Erythroblast (primary cell): Measurements from ENCODE around the gene BTBD17.

ENCODE experiments used
- DNase-seq, 2 experiments: peaks; one replicate each; lab custom pipeline; 2025; lab: John Stamatoyannopoulos, UW
- GATA1 ChIP-seq: IDR thresholded peaks from 2 replicates; pipeline ENCODE4 v1.6.1; 2011; ENCODE audit warnings: low read depth, mild to moderate bottlenecking, control low read depth, low read length, moderate library complexity
- POLR2A ChIP-seq: IDR thresholded peaks from 2 replicates; pipeline ENCODE4 v1.6.1; 2011; ENCODE audit warnings: mild to moderate bottlenecking, low read length

The BTBD17 gene

GRCh38 chr17:74362069-74362405, 369 bp upstream of the BTBD17 start:
- TF ChIP-seq POLR2A (no peak), GATA1 (no peak)
- DNase-seq, result no peak

DNA sequence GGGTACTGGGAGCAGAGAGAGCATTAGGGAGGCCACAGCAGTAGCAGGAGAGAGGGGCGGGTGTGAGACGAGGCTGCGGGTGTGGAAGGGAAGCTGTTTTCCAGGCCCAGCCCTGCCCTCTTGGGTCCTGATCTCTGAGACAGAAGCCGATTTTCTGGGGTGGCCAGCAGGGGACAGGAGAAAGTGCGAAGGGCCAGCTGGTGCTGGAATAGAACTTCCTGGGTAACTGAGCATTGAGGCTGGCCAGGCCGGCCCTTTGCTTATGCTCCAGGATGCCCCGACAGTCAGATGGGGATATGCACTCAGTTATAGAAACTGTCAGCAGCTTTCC, 804 bp downstream of the BTBD17 start:
- no peak for TF ChIP-seq GATA1
- no peak for TF ChIP-seq POLR2A
- DNase-seq, result no peak

DNA sequence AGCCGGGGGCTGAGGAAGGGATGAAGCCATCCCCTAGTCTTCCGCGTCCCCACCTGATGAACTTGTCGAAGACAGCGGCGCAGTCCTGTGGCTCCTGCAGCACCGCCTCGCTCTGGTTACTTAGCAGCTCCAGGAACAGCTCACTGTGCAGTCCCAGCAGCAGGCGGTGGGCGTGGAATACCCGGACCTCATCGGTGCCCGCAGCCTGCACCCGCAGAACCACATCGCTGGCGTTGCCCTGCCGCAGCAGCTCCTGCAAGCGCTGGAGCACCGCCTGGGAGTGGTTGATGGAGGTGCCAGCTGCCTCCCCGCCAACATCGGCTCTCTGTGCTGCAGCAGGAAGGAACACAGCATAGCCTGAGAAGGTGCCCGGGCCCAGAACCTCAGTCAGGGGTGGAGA, 1.8 kb downstream of the BTBD17 start:
- no peak for DNase-seq
- no peak for TF ChIP-seq GATA1
- no peak for TF ChIP-seq POLR2A

- no peak for TF ChIP-seq POLR2A
- no peak for TF ChIP-seq GATA1
- no peak for DNase-seq
Observed at GRCh38 chr17:74358697-74359096, 3.0 kb downstream of the BTBD17 start.

- TF ChIP-seq POLR2A, result no peak
- no peak for TF ChIP-seq GATA1
- no peak for DNase-seq
Observed at GRCh38 chr17:74357466-74357809, 4.2 kb downstream of the BTBD17 start.

- DNase-seq, result peak; percentile 22 to 34
- TF ChIP-seq GATA1, result no peak
- no peak for TF ChIP-seq POLR2A
Observed at GRCh38 chr17:74356646-74357465, 4.8 kb downstream of the BTBD17 start.

DNA sequence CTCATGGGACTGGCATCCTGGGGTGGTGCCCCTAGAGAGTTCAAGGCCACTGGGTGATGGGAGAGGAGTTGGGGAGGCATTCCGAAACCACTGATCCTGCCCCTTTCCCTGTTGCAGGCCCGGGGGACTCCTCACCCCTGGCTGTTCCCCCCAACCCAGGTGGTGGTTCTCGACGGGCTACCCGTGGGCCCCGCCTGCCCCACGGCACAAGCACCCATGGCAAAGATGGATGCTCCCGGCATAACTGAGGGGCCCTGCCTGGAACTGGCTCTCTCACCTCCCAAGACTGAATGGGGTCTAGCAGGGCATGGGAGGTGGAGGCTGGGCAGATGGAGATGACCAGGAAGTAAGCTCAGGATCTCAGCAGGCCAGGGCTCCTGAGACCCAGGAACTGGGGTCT, 6.6 kb downstream of the BTBD17 start:
- no peak for DNase-seq
- no peak for TF ChIP-seq GATA1

DNA sequence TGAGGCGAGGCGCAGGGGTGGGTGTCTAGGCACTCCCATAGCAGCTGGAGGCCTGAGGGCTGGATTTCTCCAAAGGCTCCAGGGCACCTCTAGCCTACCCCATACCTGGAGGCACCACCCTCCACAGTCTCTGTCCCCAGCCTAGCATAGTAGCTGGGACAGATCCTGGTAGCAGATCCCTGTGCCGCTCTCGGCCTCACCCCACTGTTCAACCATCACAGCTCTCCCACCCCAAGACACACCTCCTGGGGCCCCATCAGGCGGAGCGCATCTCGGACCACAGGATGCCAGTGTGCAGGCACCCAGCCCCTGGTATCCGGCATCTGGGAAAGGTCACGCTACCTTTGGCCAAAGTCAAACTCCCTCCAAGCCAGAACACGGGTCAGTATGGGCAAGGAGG, 7.1 kb downstream of the BTBD17 start:
- no peak for DNase-seq
- TF ChIP-seq GATA1 (no peak), POLR2A (no peak)

- TF ChIP-seq GATA1, result no peak
- no peak for TF ChIP-seq POLR2A
- DNase-seq, result peak; percentile 75 to 77
Observed at GRCh38 chr17:74354123-74354522, 7.5 kb downstream of the BTBD17 start.

DNA sequence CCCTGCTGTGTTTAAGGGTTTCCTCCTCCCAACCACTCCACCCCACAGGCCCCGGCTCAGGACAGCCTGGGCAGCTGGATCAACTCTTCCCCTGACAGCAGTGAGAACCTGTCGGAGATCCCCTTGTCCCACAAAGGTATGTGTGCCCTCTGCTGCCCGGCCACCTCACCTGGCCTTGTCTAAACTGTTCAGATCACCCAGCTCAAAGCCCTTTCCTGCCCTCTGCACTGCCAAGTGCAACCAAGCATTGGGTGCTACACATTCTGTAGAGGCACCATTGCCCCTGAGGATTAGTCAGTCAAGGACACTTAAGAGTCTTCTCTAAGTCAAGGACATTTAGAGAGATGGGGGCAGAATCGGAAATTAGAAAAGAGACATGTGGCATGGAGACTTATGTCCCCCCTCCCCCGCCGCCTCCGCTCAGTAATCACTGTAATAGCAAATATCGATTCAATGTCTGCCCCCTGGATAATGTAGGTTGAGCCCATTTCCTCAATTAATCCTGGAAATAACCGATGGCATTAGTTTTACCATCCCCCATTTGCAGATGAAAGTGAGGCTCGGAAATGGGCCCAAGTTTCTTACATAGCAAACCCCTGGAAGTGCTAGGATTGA, 8.1 kb downstream of the BTBD17 start:
- no peak for TF ChIP-seq GATA1
- no peak for DNase-seq

GRCh38 chr17:74351552-74352210, 10.0 kb downstream of the BTBD17 start:
- TF ChIP-seq GATA1 (no peak), POLR2A (no peak)
- peak; percentile 12 to 16 for DNase-seq

DNA sequence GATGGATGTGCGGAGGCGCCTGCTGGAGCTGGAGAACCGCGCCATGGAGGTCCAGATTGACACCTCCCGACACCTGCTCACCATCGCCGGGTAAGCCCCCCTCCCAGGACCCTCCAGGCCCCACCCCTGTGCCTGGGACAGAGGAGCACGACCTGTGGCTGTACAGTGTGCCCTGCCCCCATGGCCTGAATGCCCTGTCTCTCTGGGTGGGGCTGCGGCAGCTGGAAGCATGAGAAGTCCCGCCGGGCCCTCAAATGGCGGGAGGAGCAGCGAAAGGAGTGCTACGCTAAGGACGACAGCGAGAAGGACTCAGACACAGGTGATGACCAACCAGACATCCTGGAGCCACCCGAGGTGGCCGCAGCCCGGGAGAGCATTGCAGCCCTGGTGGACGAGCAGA, 11.2 kb downstream of the BTBD17 start:
- no peak for DNase-seq
- no peak for TF ChIP-seq GATA1
- no peak for TF ChIP-seq POLR2A

GRCh38 chr17:74349120-74349519, 12.5 kb downstream of the BTBD17 start:
- DNase-seq, result no peak
- TF ChIP-seq GATA1 (no peak), POLR2A (no peak)

GRCh38 chr17:74347646-74348045, 14.0 kb downstream of the BTBD17 start:
- DNase-seq, result no peak
- TF ChIP-seq GATA1 (no peak), POLR2A (no peak)

GRCh38 chr17:74345433-74346241, 16.0 kb downstream of the BTBD17 start:
- no peak for DNase-seq
- TF ChIP-seq POLR2A (no peak), GATA1 (no peak)
